Suprapubic skin (tissue), 4 donors: ENCODE measurements around the gene FGF22. TPM values are rescaled to one million over a fixed set of nuclear protein-coding genes. Genes with fewer than 3 reads are reported as not detected.

ENCODE experiments used
- DNase-seq, 2 donors: peaks; one replicate each; pipeline ENCODE4 v3.0.0-alpha.2; 2019; ENCODE audit warnings: low spot score in 2 of 2
- H3K27ac ChIP-seq: fragments of 200-600 bp; sonication (generic); one replicate; pipeline ENCODE4 v1.5.1; 2019
- H3K27me3 ChIP-seq: fragments of 200-600 bp; sonication (generic); one replicate; pipeline ENCODE4 v1.5.1; 2019
- H3K36me3 ChIP-seq: fragments of 200-600 bp; sonication (generic); one replicate; pipeline ENCODE4 v1.5.1; 2019
- H3K4me1 ChIP-seq: fragments of 200-600 bp; sonication (generic); one replicate; pipeline ENCODE4 v1.5.1; 2019
- H3K4me3 ChIP-seq: fragments of 200-600 bp; sonication (generic); one replicate; pipeline ENCODE4 v1.5.1; 2019; ENCODE audit warnings: mild to moderate bottlenecking
- H3K9me3 ChIP-seq: fragments of 200-600 bp; sonication (generic); one replicate; pipeline ENCODE4 v1.5.1; 2019
- EP300 ChIP-seq: sonication (generic); formaldehyde crosslinking; IDR thresholded peaks from one replicate; pipeline ENCODE4 v1.6.1; 2017; ENCODE audit warnings: antibody characterized with exemption
- POLR2A ChIP-seq, 2 donors: fragments of 450-650 bp; IDR thresholded peaks; one replicate each; pipeline ENCODE4 v1.6.1; 2017; ENCODE audit warnings: antibody characterized with exemption in 2 of 2, mild to moderate bottlenecking in 2 of 2, moderate library complexity in 2 of 2
- POLR2AphosphoS5 ChIP-seq, 3 donors: sonication (generic); formaldehyde crosslinking; IDR thresholded peaks; one replicate each; pipeline ENCODE4 v1.6.1; 2017; ENCODE audit warnings: antibody characterized with exemption in 3 of 3
- whole genome bisulfite sequencing: methylation state at CpG from one replicate; pipeline ENCODE4 v1.1.5; 2018; 5-methylcytosine and 5-hydroxymethylcytosine counted together
- total RNA-seq, 4 donors: library from RNA; depleted of rRNA; stranded (reverse); fragments of >200 nt; gene quantifications; one replicate each; pipeline ENCODE4 v1.1.0, GENCODE V29; 2016
- TF ChIP-seq, protein P1 (sequence below), 2 donors: fragments of 200-600 bp in 1 of 2; fragments of 450-650 bp in 1 of 2; sonication (generic) in 1 of 2; IDR thresholded peaks; one replicate each; pipeline ENCODE4 v1.5.1; 2016 to 2019; ENCODE audit warnings: antibody characterized with exemption in 2 of 2, mild to moderate bottlenecking in 1 of 2, moderate library complexity in 1 of 2

FGF22 gene
- total RNA-seq, 4 donors from 2014 or later = 5.2 to 13.0 (median 9.2) TPM

DNA sequence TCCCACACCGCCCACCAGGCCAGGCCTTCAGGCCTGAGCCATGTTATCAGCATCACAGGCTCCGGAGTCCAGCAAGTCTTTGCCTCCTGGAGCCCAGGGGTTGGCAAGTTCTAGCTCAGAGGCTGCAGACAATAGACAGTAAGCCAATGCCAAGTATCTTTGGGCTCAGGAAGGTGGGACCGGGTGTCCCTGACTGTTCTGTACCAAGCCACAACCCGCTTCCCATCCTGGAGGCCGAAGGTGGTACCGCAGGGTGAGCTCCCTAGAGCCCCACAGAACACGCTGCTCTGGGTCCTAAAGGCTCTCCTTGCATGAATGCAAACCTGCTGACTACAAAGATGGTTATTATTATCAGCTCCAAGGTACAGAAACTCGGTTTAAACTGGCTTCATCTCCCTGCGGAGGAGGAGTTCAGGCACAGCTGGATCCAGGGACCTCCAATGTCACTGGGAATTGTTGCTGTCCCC, 31.0 kb downstream of the FGF22 start:
- DNase-seq = no peak
- Histone ChIP-seq H3K9me3 (no peaks in the 10 kb centered on the region), H3K27ac (no peak overlapping the region), H3K27me3 (no peaks in the 10 kb centered on the region), H3K36me3 (no peaks in the 10 kb centered on the region), H3K4me1 (peaks cover 12% of the 10 kb centered on the region), H3K4me3 (no peak overlapping the region)
- 74% methylated on average over 9 of the region's 9 CpGs for WGBS
- TF ChIP-seq, protein P1, sequence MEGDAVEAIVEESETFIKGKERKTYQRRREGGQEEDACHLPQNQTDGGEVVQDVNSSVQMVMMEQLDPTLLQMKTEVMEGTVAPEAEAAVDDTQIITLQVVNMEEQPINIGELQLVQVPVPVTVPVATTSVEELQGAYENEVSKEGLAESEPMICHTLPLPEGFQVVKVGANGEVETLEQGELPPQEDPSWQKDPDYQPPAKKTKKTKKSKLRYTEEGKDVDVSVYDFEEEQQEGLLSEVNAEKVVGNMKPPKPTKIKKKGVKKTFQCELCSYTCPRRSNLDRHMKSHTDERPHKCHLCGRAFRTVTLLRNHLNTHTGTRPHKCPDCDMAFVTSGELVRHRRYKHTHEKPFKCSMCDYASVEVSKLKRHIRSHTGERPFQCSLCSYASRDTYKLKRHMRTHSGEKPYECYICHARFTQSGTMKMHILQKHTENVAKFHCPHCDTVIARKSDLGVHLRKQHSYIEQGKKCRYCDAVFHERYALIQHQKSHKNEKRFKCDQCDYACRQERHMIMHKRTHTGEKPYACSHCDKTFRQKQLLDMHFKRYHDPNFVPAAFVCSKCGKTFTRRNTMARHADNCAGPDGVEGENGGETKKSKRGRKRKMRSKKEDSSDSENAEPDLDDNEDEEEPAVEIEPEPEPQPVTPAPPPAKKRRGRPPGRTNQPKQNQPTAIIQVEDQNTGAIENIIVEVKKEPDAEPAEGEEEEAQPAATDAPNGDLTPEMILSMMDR (IDR thresholded peaks at IDR 0.05) = no peak
- TF ChIP-seq POLR2AphosphoS5 (IDR thresholded peaks at IDR 0.05) (no peak), POLR2A (IDR thresholded peaks at IDR 0.05) (no peak)

DNA sequence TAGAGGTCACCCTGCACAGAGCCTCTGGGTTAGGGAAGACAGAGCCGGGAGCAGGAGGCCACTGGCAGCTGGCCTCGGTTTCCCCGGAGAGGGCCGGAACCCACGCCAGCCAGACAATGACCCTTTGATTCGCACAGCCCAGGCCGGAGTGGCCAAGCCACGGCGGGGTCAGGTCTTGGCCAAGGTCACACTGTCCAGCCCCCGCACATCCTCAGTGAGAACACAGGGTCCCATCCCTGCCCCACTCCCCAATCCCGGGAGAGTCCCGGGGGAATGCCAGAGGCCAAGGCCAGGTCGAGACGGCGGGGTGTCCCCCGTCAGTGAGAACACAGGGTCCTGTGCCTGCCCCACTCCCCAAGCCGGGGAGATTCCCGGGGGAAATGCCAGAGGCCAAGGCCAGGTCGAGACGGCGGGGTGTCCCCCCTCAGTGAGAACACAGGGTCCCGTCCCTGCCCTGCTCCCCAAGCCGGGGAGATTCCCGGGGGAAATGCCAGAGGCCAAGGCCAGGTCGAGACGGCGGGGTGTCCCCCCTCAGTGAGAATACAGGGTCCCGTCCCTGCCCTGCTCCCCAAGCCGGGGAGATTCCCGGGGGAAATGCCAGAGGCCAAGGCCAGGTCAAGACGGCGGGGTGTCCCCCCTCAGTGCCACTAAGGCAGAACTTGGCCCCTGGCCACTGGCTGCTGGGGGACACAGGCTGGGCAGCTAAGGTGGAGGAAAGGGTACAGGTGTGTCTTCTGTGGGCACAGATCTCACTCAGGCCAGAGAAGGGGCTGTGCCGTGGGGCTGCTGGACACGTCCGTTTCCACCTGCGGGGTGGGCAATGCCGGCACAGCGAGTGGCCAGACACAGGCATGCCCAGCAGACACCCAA, 34.8 kb downstream of the FGF22 start:
- H3K4me1 ChIP-seq = peaks cover 45% of the 10 kb centered on the region
- no peak overlapping the region for H3K4me3 ChIP-seq
- no peak for TF ChIP-seq EP300
- TF ChIP-seq POLR2AphosphoS5 (IDR thresholded peaks at IDR 0.05) = no peak
- no peak for TF ChIP-seq POLR2A (IDR thresholded peaks at IDR 0.05)
- TF ChIP-seq, protein P1 (IDR thresholded peaks at IDR 0.05) = no peak
- DNase-seq = peak in 1 of 2 donors; percentile 66
- no peaks in the 10 kb centered on the region for H3K9me3 ChIP-seq
- WGBS = 75% methylated on average over 22 of the region's 38 CpGs
- no peaks in the 10 kb centered on the region for H3K36me3 ChIP-seq
- H3K27me3 ChIP-seq = peaks cover 4% of the 10 kb centered on the region
- peak overlapping the region; percentile 96 for H3K27ac ChIP-seq

DNA sequence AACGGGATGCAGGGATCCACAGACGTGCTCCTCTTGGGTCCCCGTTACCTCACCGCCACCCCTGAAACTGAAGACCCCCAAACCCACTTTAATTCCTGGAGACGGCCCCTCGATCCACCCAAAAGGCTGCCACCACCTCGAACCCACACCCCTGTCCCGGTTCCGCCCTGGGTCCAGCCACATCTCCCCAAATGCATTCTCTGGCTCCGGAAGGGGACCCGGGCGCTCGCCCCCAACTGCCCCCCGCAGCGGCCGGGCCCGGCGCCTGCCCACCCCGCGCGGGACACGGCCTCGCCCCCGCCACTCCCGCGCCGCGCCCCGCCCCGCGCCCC, 36.3 kb downstream of the FGF22 start:
- H3K27me3 ChIP-seq = peaks cover 4% of the 10 kb centered on the region
- WGBS = 1% methylated on average over 15 of the region's 31 CpGs
- H3K36me3 ChIP-seq = no peaks in the 10 kb centered on the region
- H3K9me3 ChIP-seq = no peaks in the 10 kb centered on the region
- TF ChIP-seq, protein P1 (IDR thresholded peaks at IDR 0.05) = no peak
- TF ChIP-seq POLR2AphosphoS5 (IDR thresholded peaks at IDR 0.05) = no peak
- no peak for TF ChIP-seq POLR2A (IDR thresholded peaks at IDR 0.05)
- TF ChIP-seq EP300 = no peak
- H3K27ac ChIP-seq = peak overlapping the region; percentile 96
- DNase-seq = peak in 1 of 2 donors; percentile 70
- H3K4me3 ChIP-seq = peak overlapping the region; percentile 60
- peaks cover 50% of the 10 kb centered on the region for H3K4me1 ChIP-seq

DNA sequence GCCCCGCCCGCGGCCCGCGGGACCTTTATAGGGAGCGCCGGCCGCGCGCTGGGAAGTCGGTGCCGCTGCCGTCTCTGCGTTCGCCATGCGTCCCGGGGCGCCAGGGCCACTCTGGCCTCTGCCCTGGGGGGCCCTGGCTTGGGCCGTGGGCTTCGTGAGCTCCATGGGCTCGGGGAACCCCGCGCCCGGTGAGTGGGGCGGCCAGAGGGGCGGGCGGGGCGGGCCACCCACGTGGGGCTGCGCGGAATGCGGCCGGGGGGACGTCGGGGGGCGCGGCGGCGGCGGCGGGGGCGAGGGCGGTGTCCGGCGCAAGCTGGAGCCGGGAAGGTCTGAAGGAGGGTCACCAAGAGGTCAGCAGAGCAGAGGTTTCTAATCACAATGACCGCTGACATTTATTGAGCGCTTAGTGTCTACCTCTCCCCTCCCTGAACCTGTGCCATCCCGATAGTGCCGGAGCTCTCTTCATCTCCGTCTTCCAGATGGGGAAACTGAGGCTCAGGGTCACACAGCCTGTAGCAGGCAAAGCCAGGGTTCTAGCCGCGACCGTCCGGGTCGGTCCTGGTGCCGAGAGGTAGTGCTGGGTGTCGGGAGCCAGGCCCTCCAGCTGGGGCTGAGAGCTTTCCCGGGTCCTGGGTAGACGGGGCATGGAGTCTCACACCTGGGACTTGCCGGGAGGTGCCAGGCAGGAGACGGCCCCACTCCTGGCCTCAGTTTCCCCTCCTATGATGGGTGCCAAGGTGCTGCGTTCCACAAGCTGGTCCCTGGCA, 36.8 kb downstream of the FGF22 start, which contains the start of gene FSTL3:
Gene FSTL3 (plus strand): TSS at position 54 of the 767 bp plus-strand sequence. CDS start 32 bp downstream, at position 86.
- TF ChIP-seq POLR2A (IDR thresholded peaks at IDR 0.05) = peak in 1 of 2 donors; percentile 72
- TF ChIP-seq, protein P1 (IDR thresholded peaks at IDR 0.05) = no peak
- Histone ChIP-seq H3K36me3 (no peaks in the 10 kb centered on the region), H3K9me3 (no peaks in the 10 kb centered on the region), H3K27ac (peak within 1 kb of the TSS; percentile 96), H3K4me3 (peak within 1 kb of the TSS; percentile 60), H3K4me1 (peaks cover 53% of the 10 kb centered on the region), H3K27me3 (peaks cover 4% of the 10 kb centered on the region)
- WGBS = 9% methylated on average over 13 of the region's 63 CpGs
- DNase-seq = peak; percentile 66 to 78

DNA sequence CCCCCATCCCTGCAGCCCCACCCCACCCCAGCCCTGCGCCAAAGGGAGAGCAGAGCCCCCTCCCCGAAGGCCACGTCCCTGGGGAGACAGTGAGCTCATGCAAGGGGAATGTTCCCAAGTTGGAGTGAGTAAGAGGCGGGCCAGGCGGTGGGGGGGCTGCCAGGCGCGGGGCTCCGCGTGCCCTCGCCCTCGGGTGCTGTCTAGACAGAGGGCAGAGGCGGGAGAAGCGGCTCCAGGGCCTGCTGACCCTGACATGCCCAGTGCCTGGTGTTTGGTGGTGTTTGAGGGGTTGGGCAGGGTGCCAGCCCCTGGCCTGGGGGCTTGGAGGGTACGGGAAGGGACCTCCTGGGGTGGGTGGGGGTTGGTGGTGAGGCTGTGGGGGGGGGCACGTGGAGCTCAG, 37.5 kb downstream of the FGF22 start:
- H3K27ac ChIP-seq = peak overlapping the region; percentile 96
- peak overlapping the region; percentile 60 for H3K4me3 ChIP-seq
- peaks cover 53% of the 10 kb centered on the region for H3K4me1 ChIP-seq
- H3K36me3 ChIP-seq = no peaks in the 10 kb centered on the region
- no peaks in the 10 kb centered on the region for H3K9me3 ChIP-seq
- WGBS = 0% methylated on average over 5 of the region's 15 CpGs
- peaks cover 4% of the 10 kb centered on the region for H3K27me3 ChIP-seq
- DNase-seq = peak in 1 of 2 donors; percentile 89
- peak in 2 of 3 donors; percentile 17 to 76 for TF ChIP-seq POLR2AphosphoS5 (IDR thresholded peaks at IDR 0.05)
- TF ChIP-seq, protein P1 (IDR thresholded peaks at IDR 0.05) = no peak
- no peak for TF ChIP-seq POLR2A (IDR thresholded peaks at IDR 0.05)
- no peak for TF ChIP-seq EP300
